GM18511 (cell line): ENCODE data around the gene CPA5.
"Not testable (repeated sequence)": the region's sequence is repeated elsewhere in the genome, so short reads cannot be mapped to it uniquely, and the experiment has no call there.

ENCODE experiments used
- ATAC-seq: cut with Tn5 transposase; IDR thresholded peaks from one replicate; pipeline ENCODE4 v1.9.1; 2021; ENCODE audit warnings: mild to moderate bottlenecking, moderate library complexity; ENCODE audit not compliant: unreplicated experiment

The CPA5 gene

GRCh38 chr7:130374507-130374906, 29.9 kb downstream of the CPA5 start:
- no peak for ATAC-seq

GRCh38 chr7:130376461-130376860, 31.8 kb downstream of the CPA5 start:
- not testable (repeated sequence) for ATAC-seq

GRCh38 chr7:130377178-130377577, 32.6 kb downstream of the CPA5 start:
- no peak for ATAC-seq

GRCh38 chr7:130379019-130379418, 34.4 kb downstream of the CPA5 start:
- ATAC-seq, result no peak

GRCh38 chr7:130379532-130379920, 34.9 kb downstream of the CPA5 start:
- ATAC-seq, result no peak

GRCh38 chr7:130379921-130380860, 35.6 kb downstream of the CPA5 start, which contains the start of gene CPA1:
Gene CPA1 (plus strand): TSS chr7:130380494. CDS start chr7:130380521, 27 bp downstream.
- ATAC-seq, result no peak

- no peak for ATAC-seq
These were observed 36.3 kb downstream of the CPA5 start for GRCh38 chr7:130380861-130381455.

- no peak for ATAC-seq
These were observed 37.1 kb downstream of the CPA5 start for GRCh38 chr7:130381468-130382312.

GRCh38 chr7:130383187-130383980, 38.8 kb downstream of the CPA5 start:
- no peak for ATAC-seq

- ATAC-seq, result no peak
These were observed 39.8 kb downstream of the CPA5 start for GRCh38 chr7:130384371-130384801.

GRCh38 chr7:130384841-130385599, 40.4 kb downstream of the CPA5 start:
- no peak for ATAC-seq

- no peak for ATAC-seq
These were observed 41.0 kb downstream of the CPA5 start for GRCh38 chr7:130385600-130386066.

- no peak for ATAC-seq
These were observed 42.3 kb downstream of the CPA5 start for GRCh38 chr7:130386876-130387275.

GRCh38 chr7:130387306-130387627, 42.7 kb downstream of the CPA5 start:
- ATAC-seq, result no peak

GRCh38 chr7:130387628-130388403, 43.2 kb downstream of the CPA5 start:
- ATAC-seq, result no peak

GRCh38 chr7:130388671-130389070, 44.1 kb downstream of the CPA5 start:
- no peak for ATAC-seq

- no peak for ATAC-seq
These were observed 45.9 kb downstream of the CPA5 start for GRCh38 chr7:130390486-130390885.

- ATAC-seq, result no peak
These were observed 48.5 kb downstream of the CPA5 start for GRCh38 chr7:130393101-130393561.
